ENCODE results near the gene TLE3. TPM values are rescaled to one million over a fixed set of nuclear protein-coding genes. Genes with fewer than 3 reads are reported as not detected.
A peak's percentile ranks its signal among the peaks of the same experiment; 100 is the strongest.

Gene TLE3
- total and polyA plus RNA-seq, 2 donors (not counting 1 experiment from before 2014, with no cell fraction given) = 14.6 to 16.5 TPM

DNA sequence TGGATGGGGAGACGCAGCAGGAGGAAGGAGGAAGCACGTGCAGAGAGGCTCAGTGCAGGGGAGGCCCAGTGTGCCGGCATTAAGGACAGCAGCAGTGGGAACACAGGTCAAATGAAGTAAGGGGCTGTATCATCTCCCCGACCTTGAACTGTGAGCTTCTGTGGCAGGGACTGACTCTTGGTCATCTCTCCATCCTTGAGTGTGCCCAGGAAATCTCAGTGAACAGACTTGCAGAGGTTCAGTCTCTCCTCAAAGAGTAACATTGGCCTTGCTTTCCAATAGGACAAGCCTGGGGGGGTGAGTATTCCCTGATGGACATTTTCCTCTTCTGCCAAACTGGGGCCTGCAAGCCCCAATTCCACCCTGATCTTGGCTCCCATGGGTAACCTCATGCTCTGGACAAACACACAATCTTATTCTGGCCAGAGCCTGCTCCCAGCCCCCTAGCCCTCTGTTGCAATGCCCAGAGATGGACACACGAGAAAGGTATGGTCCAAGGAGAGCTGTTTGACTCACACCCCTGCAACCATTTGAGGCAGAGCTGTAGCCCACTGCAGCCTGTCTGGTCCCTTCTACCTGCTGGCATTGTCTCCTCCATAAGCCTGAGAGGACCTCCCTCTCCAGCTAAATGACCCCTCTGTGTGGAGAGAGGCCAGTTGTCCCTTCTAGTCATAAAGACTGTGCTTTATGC lies 50.9 kb downstream of the TLE3 start:
- H3K27me3 ChIP-seq (ENCODE audit: control insufficient read depth, insufficient read depth, low read length) = no peaks in the 10 kb centered on the region
- H3K4me2 ChIP-seq (ENCODE audit: extremely low read depth, insufficient read depth, low read length) = no peak overlapping the region
- no peaks in the 10 kb centered on the region for H3K4me1 ChIP-seq (ENCODE audit: control insufficient read depth, extremely low read depth, insufficient read depth, low read length)
- no peak overlapping the region for H3K4me3 ChIP-seq (replicated peaks in 1 of 4; ENCODE audit: control extremely low read depth in 1 of 4, insufficient read depth in 1 of 4, low read depth in 3 of 4, low read length in 4 of 4)
- no peak overlapping the region for H3K9ac ChIP-seq (ENCODE audit: insufficient read depth, low read length)
- H4K20me1 ChIP-seq (ENCODE audit: control insufficient read depth, extremely low read depth, insufficient read depth, low read length) = no peaks in the 10 kb centered on the region
- TF ChIP-seq EZH2 (IDR thresholded peaks at IDR 0.05; ENCODE audit: low read length, missing control alignments) = no peak
- TF ChIP-seq, protein P1, sequence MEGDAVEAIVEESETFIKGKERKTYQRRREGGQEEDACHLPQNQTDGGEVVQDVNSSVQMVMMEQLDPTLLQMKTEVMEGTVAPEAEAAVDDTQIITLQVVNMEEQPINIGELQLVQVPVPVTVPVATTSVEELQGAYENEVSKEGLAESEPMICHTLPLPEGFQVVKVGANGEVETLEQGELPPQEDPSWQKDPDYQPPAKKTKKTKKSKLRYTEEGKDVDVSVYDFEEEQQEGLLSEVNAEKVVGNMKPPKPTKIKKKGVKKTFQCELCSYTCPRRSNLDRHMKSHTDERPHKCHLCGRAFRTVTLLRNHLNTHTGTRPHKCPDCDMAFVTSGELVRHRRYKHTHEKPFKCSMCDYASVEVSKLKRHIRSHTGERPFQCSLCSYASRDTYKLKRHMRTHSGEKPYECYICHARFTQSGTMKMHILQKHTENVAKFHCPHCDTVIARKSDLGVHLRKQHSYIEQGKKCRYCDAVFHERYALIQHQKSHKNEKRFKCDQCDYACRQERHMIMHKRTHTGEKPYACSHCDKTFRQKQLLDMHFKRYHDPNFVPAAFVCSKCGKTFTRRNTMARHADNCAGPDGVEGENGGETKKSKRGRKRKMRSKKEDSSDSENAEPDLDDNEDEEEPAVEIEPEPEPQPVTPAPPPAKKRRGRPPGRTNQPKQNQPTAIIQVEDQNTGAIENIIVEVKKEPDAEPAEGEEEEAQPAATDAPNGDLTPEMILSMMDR (conservative IDR thresholded peaks at IDR 0.05 in 1 of 2, IDR thresholded peaks at IDR 0.05 in 1 of 2; ENCODE audit: low read depth in 1 of 2, low read length in 2 of 2) = no peak
- no peak overlapping the region for H3K27ac ChIP-seq (ENCODE audit: insufficient read depth, low read length)
- H3K79me2 ChIP-seq (ENCODE audit: control insufficient read depth, insufficient read depth, low read length) = no peaks in the 10 kb centered on the region
- peaks cover 15% of the 10 kb centered on the region for H3K36me3 ChIP-seq (ENCODE audit: control insufficient read depth, insufficient read depth, low read length)
- no peak overlapping the region for H2AFZ ChIP-seq (ENCODE audit: low read length)
- no peaks in the 10 kb centered on the region for H3K9me3 ChIP-seq (ENCODE audit: control insufficient read depth, insufficient read depth, low read depth, low read length)
- no peak for DNase-seq (ENCODE audit: low read depth in 2 of 2)

DNA sequence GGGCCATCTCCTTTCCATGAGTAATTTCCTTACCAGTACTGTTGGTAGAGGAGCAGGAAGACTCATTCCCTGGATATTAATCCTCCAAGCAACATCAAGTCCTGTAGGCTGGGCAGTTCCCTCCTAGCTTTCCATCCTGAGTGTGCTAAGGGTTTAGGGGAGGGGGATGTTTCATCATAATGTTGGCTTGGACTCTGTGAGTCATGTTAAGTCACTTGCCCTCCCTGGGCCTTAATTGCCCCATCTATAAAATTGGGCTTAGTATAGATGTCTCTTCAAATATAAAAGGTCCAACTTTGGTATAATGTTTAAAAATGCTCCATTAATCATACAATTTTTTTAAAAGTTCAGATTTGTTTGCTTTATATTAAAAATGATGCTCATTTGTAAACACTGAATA lies 52.7 kb downstream of the TLE3 start:
- H3K27me3 ChIP-seq (ENCODE audit: control insufficient read depth, insufficient read depth, low read length) = no peaks in the 10 kb centered on the region
- H3K9me3 ChIP-seq (ENCODE audit: control insufficient read depth, insufficient read depth, low read depth, low read length) = no peaks in the 10 kb centered on the region
- H3K79me2 ChIP-seq (ENCODE audit: control insufficient read depth, insufficient read depth, low read length) = no peaks in the 10 kb centered on the region
- no peak overlapping the region for H2AFZ ChIP-seq (ENCODE audit: low read length)
- H3K36me3 ChIP-seq (ENCODE audit: control insufficient read depth, insufficient read depth, low read length) = peaks cover 3% of the 10 kb centered on the region
- no peak overlapping the region for H3K4me3 ChIP-seq (replicated peaks in 1 of 4; ENCODE audit: control extremely low read depth in 1 of 4, insufficient read depth in 1 of 4, low read depth in 3 of 4, low read length in 4 of 4)
- no peaks in the 10 kb centered on the region for H3K4me1 ChIP-seq (ENCODE audit: control insufficient read depth, extremely low read depth, insufficient read depth, low read length)
- no peak for TF ChIP-seq EZH2 (IDR thresholded peaks at IDR 0.05; ENCODE audit: low read length, missing control alignments)
- TF ChIP-seq, protein P1 (conservative IDR thresholded peaks at IDR 0.05 in 1 of 2, IDR thresholded peaks at IDR 0.05 in 1 of 2; ENCODE audit: low read depth in 1 of 2, low read length in 2 of 2) = no peak
- H3K4me2 ChIP-seq (ENCODE audit: extremely low read depth, insufficient read depth, low read length) = no peak overlapping the region
- peak; percentile 45 to 86 for DNase-seq (ENCODE audit: low read depth in 2 of 2)
- no peak overlapping the region for H3K9ac ChIP-seq (ENCODE audit: insufficient read depth, low read length)
- no peaks in the 10 kb centered on the region for H4K20me1 ChIP-seq (ENCODE audit: control insufficient read depth, extremely low read depth, insufficient read depth, low read length)
- H3K27ac ChIP-seq (ENCODE audit: insufficient read depth, low read length) = no peak overlapping the region

DNA sequence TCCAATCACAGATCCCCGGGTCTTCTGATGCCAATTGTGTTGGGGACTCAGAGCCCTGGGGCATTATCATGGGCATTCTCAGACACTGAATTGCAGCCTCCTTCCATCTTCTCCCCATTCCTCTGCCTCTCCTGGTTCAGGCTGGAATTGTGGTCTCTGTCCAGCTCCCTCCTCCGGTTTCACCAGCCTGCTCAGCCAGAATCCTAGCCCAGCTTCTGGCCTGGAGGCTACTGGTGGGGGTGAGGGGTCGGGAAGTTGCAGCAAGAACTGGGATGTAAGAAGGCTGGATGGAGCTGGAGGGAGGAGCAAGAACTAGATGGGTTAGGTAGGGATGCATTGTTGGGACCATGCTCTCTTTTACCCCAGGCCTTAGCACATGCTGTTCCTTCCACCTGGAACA lies 53.5 kb downstream of the TLE3 start:
- no peak for TF ChIP-seq EZH2 (IDR thresholded peaks at IDR 0.05; ENCODE audit: low read length, missing control alignments)
- TF ChIP-seq, protein P1 (conservative IDR thresholded peaks at IDR 0.05 in 1 of 2, IDR thresholded peaks at IDR 0.05 in 1 of 2; ENCODE audit: low read depth in 1 of 2, low read length in 2 of 2) = no peak
- Histone ChIP-seq H3K4me2 (ENCODE audit: extremely low read depth, insufficient read depth, low read length) (no peak overlapping the region), H4K20me1 (ENCODE audit: control insufficient read depth, extremely low read depth, insufficient read depth, low read length) (no peaks in the 10 kb centered on the region), H3K36me3 (ENCODE audit: control insufficient read depth, insufficient read depth, low read length) (no peaks in the 10 kb centered on the region), H3K27me3 (ENCODE audit: control insufficient read depth, insufficient read depth, low read length) (no peaks in the 10 kb centered on the region), H3K9ac (ENCODE audit: insufficient read depth, low read length) (no peak overlapping the region), H3K9me3 (ENCODE audit: control insufficient read depth, insufficient read depth, low read depth, low read length) (no peaks in the 10 kb centered on the region), H3K4me1 (ENCODE audit: control insufficient read depth, extremely low read depth, insufficient read depth, low read length) (no peaks in the 10 kb centered on the region), H3K27ac (ENCODE audit: insufficient read depth, low read length) (no peak overlapping the region), H3K79me2 (ENCODE audit: control insufficient read depth, insufficient read depth, low read length) (no peaks in the 10 kb centered on the region), H2AFZ (ENCODE audit: low read length) (no peak overlapping the region), H3K4me3 (replicated peaks in 1 of 4; ENCODE audit: control extremely low read depth in 1 of 4, insufficient read depth in 1 of 4, low read depth in 3 of 4, low read length in 4 of 4) (no peak overlapping the region)
- no peak for DNase-seq (ENCODE audit: low read depth in 2 of 2)

Data from fibroblast of lung (primary cell).